ENCODE results near the gene SAP30BP. TPM values are rescaled to one million over a fixed set of nuclear protein-coding genes. Genes with fewer than 3 reads are reported as not detected.

The SAP30BP gene
- total and polyA plus RNA-seq, 2 of the 8 experiments (the other 6 are each of a cell fraction or from before 2014, with no cell fraction given), result 63.3 to 79.9 TPM

- TF ChIP-seq RXRA (IDR thresholded peaks at IDR 0.05; ENCODE audit: insufficient read depth, low read depth, low read length), result no peak
- TF ChIP-seq CTBP2 (IDR thresholded peaks at IDR 0.05; ENCODE audit: borderline replicate concordance, insufficient read depth, insufficient read length, low read length), result peak; percentile 62
- TF ChIP-seq USF2 (IDR thresholded peaks at IDR 0.05; ENCODE audit: low read length), result no peak
- no peak for TF ChIP-seq SIRT6 (IDR thresholded peaks at IDR 0.05; ENCODE audit: low read length)
- TF ChIP-seq MAX (IDR thresholded peaks at IDR 0.05), result peak; percentile 43; the same call in 1 of the 2 replicates
- TF ChIP-seq GTF2F1 (IDR thresholded peaks at IDR 0.05; ENCODE audit: borderline replicate concordance, low read depth, low read length), result no peak
- no peak for TF ChIP-seq EP300 (IDR thresholded peaks at IDR 0.05; ENCODE audit: borderline replicate concordance in 1 of 2, low read depth in 2 of 2, low read length in 2 of 2)
- no peak for TF ChIP-seq JUN (IDR thresholded peaks at IDR 0.05; ENCODE audit: low read depth, low read length)
- no peak for TF ChIP-seq NANOG (IDR thresholded peaks at IDR 0.05; ENCODE audit: insufficient read depth, low read depth, low read length, poor library complexity, severe bottlenecking)
- TF ChIP-seq POU5F1 (IDR thresholded peaks at IDR 0.05; ENCODE audit: low read depth, low read length), result no peak
- peak; percentile 15; the same call in 1 of the 2 replicates for TF ChIP-seq CEBPB (IDR thresholded peaks at IDR 0.05; ENCODE audit: low read depth, low read length)
- TF ChIP-seq TAF7 (optimal IDR thresholded peaks at IDR 0.05; ENCODE audit: borderline replicate concordance, low read depth, low read length), result no peak
- TF ChIP-seq POLR2A (IDR thresholded peaks at IDR 0.05; ENCODE audit: control extremely low read depth in 1 of 2, low read depth in 2 of 2, low read length in 2 of 2), result no peak
- 0 out of 2 replicates have a peak, but pooled peaks have one; percentile 21 for TF ChIP-seq TCF12 (IDR thresholded peaks at IDR 0.05; ENCODE audit: low read depth, low read length)
- no peak for TF ChIP-seq GABPA (IDR thresholded peaks at IDR 0.05; ENCODE audit: borderline replicate concordance, insufficient read depth, low read length)
- peak; percentile 63 to 79 (median 77) for TF ChIP-seq CTCF (IDR thresholded peaks at IDR 0.05; ENCODE audit: control extremely low read depth in 1 of 3, insufficient read depth in 1 of 3, low read depth in 1 of 3, low read length in 3 of 3)
- TF ChIP-seq JUND (IDR thresholded peaks at IDR 0.05; ENCODE audit: low read length), result no peak
- no peak for TF ChIP-seq CBX8 (IDR thresholded peaks at IDR 0.05; ENCODE audit: borderline replicate concordance, low read depth, low read length)
- no peak for TF ChIP-seq EGR1 (IDR thresholded peaks at IDR 0.05; ENCODE audit: borderline replicate concordance, low read depth, low read length)
These were observed 33.4 kb upstream of the SAP30BP start (continued) for GRCh38 chr17:75633486-75634375.

Measured in H1 (cell line).